Esophagus squamous epithelium (tissue), 4 donors: ENCODE results near the gene EPS15.

Source experiments
- POLR2A ChIP-seq, 4 donors: fragments of 450-650 bp; IDR thresholded peaks; one replicate each; pipeline ENCODE4 v1.6.1; 2017; ENCODE audit warnings: antibody characterized with exemption in 4 of 4, mild to moderate bottlenecking in 4 of 4, moderate library complexity in 3 of 4
- TF ChIP-seq, protein P1 (sequence below), 6 experiments: fragments of 450-650 bp in 4 of 6; fragments of 200-600 bp in 2 of 6; sonication (generic) in 2 of 6; IDR thresholded peaks; one replicate each; pipeline ENCODE4 v1.5.1; 2016 to 2019; ENCODE audit warnings: antibody characterized with exemption in 6 of 6, mild to moderate bottlenecking in 4 of 6, moderate library complexity in 4 of 6

DNA sequence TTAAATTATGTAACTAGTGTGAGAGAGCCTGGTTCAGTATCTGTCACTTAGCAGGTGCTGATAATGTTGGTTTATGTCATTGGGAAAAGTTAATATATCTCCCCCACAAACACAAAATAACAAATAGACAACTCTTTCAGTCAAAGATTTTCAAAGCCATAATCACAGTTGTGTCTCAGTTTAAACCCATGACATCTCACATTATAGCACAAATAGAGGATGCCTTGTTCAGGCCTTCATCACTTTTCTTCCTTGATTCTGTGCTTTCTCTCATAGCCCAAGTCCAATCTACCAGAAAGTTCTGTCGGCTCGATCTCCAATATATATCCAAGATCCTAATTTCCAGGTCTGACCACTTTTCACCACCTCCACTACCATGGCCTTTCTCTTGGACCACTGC lies 6.2 kb upstream of the EPS15 start:
- TF ChIP-seq, protein P1, sequence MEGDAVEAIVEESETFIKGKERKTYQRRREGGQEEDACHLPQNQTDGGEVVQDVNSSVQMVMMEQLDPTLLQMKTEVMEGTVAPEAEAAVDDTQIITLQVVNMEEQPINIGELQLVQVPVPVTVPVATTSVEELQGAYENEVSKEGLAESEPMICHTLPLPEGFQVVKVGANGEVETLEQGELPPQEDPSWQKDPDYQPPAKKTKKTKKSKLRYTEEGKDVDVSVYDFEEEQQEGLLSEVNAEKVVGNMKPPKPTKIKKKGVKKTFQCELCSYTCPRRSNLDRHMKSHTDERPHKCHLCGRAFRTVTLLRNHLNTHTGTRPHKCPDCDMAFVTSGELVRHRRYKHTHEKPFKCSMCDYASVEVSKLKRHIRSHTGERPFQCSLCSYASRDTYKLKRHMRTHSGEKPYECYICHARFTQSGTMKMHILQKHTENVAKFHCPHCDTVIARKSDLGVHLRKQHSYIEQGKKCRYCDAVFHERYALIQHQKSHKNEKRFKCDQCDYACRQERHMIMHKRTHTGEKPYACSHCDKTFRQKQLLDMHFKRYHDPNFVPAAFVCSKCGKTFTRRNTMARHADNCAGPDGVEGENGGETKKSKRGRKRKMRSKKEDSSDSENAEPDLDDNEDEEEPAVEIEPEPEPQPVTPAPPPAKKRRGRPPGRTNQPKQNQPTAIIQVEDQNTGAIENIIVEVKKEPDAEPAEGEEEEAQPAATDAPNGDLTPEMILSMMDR (IDR thresholded peaks at IDR 0.05) = no peak
- no peak for TF ChIP-seq POLR2A (IDR thresholded peaks at IDR 0.05)
